GM18868 (cell line): ENCODE data around the gene VWF.

ENCODE experiments used
- ATAC-seq: cut with Tn5 transposase; IDR thresholded peaks from one replicate; pipeline ENCODE4 v1.9.1; 2021; ENCODE audit warnings: mild to moderate bottlenecking, moderate library complexity; ENCODE audit not compliant: unreplicated experiment

Gene VWF

DNA sequence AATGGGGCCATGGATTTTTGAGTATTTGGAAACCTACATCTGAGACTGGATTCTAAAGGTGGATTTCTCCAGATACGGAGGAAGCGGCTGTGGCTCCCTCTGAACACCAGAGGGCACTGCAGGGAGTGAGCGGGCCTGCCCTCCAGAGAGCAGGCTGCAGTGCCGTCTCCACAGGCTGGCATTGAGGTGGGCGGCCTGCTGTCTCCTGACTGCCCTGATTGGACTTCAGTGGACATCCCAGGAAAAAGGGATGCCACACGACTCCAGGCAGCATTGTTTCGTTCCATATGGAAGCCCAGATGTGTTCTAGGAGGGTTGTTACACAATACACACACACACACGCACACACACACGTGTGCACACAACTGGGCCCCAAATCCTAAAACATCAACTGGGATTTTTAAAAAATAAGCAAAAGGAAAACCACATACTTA is 158.5 kb downstream of the VWF start:
- no peak for ATAC-seq

DNA sequence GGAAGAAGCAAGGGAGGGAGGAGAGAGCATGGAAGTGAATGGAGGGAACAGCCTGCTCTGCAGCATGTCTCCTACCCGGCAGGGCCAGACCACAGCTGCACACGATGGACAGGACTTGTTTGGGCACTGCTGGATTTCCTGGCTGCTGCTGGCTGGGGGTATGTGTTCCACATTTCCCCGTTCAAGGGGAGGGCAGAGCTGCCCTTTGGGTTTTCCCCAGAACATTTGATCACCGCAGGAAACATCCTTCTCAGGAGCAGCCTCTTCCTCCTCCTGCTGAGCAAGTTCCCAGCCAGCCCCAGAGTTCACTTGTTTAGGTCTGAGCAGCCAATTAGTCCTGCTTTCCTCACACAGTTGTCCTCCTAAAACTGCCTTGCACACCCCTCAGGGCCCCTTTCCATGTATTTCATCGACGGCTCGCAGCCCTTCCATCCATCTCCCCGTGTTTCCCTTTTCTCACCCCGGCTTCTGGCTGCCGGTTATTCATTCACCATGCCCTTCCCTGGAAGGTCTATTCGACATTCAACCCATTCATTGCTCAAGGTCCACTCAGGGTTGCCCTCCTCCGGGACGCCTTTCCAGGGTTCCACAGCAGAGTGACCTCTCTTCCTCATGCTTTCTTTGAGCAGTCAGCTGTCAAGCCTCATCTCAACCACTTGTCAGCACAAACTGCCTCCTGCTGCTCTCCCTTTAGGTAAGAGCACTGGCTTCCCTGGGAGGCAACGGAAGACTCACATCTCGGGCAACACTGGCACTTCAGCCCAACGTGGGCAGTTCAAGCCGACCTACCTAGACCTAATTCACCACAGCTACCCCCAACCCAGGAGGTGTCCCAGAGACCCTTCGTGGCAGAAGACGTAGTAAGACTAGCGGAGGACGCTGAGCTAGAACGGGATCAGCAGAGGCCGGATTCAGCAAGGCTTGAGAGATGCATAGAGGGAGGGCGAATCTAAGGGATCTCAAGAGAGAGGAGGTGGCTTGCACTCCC is 159.3 kb downstream of the VWF start:
- ATAC-seq, result no peak

DNA sequence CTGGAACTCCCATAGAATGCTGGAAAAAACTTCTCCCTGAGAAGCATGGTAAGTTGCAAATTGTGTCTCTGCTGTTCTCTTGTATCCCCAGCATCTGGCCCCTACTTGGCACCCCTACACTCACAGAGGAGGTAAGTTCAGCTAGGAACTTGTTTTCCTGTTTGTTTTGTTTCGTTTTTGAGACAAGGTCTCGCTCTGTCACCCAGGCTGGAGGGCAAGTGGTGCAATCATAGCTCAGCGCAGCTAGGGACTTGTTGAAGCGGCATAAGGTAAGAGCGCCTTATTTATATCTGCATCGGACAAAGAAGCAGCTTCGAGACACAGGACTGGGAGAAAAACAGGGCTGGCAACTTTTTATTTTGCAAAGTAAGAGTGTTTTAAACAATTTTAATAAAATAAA is 161.0 kb downstream of the VWF start:
- no peak for ATAC-seq

GRCh38 chr12:5960783-5961182 is 163.7 kb downstream of the VWF start:
- ATAC-seq, result no peak

DNA sequence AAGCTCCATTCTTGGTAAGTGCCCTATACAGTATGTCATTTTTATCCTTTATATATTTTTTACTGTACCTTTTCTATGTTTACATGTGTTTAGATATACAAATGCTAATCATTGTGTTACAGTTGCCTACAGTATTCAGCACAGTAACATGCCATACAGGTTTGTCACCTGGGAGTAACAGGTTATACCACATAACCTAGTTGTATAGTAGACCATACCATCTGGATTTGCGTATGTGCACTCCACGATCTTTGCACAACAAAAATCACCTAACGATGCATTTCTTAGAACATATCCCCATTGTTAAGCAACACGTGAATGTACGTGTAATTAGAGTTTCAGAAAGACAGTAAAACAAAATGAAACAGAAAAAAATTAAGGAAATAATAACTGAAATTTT is 167.5 kb downstream of the VWF start:
- no peak for ATAC-seq

GRCh38 chr12:5954661-5955060 is 169.8 kb downstream of the VWF start:
- ATAC-seq, result no peak

DNA sequence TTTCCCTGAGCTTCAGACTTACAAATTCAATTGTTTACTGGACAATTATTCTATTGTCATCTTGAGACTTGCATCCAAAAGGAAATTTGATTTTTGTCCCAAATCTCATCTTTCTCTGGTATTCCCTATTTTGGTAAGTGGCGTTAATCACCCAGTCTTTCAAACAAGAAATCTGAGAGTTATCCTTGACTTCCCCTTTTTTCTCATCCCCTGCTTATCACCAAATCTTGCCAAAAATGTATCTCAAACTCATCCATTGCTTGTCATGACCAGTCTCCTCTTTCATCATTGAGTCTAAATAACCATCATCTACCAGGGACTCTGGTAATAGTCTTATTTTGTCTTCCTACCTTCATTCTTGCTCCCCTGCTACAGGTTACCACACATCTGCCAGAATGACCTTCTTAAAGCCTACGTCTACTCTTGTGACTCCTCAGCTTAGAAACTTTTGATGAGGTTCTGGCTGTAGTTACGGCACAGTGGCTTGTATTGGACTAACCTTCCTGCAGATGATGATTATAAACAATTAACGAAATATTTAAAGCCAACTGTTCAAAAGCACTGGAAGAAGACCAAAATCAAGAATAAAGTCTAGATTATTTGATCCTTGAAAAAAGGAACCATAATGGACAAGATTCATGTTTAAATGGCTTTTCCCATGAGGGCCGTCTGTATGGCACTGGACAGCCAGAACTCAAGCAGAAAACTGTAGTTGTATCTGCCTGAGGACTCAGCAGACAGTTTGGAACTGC is 170.5 kb downstream of the VWF start:
- no peak for ATAC-seq

DNA sequence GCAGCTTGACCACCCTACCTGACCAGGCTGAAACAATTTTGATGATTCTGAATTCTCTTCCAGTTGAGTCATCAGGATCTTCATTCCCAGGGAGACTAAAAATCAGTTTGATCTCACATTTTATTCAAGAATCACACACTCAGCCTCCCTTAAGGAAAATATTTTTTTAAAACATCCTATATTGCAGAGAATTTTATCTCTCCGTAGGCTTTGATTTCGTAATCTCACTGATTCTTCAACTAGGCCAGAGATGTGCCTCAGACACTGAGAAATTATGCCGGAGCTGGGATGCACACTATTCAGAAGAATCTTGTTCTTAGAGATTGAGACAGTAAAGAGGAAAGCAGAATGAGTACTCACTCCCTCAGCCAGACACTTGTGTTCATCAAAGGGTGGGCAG is 172.4 kb downstream of the VWF start:
- no peak for ATAC-seq

GRCh38 chr12:5948696-5949095 is 175.8 kb downstream of the VWF start:
- no peak for ATAC-seq

GRCh38 chr12:5947006-5947405 is 177.5 kb downstream of the VWF start:
- ATAC-seq, result no peak

DNA sequence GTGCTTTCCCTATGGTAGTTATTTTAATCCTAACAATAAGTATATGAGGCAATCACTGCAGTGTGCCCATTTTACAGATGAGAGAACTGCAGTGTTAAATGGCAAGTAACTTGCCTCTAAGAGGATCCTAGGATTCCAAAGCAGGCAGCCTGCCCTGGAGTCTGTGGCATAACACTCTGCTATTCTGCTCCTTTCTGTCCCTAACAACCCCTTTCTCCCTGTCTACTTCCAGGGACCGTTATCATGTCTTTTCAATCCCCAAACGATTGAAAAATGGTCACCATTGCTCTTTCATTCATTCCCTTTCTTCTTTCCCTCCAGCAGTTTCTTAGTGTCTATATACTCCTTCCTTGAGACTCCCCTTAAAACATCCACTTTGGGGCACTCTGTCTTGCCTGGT is 178.1 kb downstream of the VWF start:
- no peak for ATAC-seq

- ATAC-seq, result no peak
Observed at GRCh38 chr12:5945071-5946008, 179.1 kb downstream of the VWF start, which contains the start of gene ANO2. Gene ANO2 (minus strand): TSS chr12:5945259. CDS start chr12:5945217, 42 bp downstream.

- ATAC-seq, result no peak
Observed at GRCh38 chr12:5944688-5945070, 179.8 kb downstream of the VWF start.

- no peak for ATAC-seq
Observed at GRCh38 chr12:5944053-5944452, 180.4 kb downstream of the VWF start.

DNA sequence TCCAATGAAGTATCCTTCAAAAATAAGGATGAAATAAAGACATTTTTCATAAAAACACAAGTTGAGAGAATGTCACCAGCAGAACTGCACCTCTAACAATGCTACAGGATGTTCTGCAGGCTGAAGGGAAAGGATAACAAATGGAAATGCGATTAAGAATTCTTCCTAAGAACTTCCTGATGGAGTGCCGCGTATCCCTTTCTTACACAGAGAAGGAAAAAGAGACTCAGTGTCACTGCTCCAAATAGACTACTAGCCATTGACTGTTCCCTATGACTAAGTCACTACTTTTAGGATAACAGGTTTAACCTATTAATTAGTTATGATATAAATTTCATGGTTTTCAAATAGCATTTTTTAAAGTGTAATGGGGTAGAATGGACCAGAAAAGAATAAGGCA is 182.6 kb downstream of the VWF start:
- ATAC-seq, result no peak

DNA sequence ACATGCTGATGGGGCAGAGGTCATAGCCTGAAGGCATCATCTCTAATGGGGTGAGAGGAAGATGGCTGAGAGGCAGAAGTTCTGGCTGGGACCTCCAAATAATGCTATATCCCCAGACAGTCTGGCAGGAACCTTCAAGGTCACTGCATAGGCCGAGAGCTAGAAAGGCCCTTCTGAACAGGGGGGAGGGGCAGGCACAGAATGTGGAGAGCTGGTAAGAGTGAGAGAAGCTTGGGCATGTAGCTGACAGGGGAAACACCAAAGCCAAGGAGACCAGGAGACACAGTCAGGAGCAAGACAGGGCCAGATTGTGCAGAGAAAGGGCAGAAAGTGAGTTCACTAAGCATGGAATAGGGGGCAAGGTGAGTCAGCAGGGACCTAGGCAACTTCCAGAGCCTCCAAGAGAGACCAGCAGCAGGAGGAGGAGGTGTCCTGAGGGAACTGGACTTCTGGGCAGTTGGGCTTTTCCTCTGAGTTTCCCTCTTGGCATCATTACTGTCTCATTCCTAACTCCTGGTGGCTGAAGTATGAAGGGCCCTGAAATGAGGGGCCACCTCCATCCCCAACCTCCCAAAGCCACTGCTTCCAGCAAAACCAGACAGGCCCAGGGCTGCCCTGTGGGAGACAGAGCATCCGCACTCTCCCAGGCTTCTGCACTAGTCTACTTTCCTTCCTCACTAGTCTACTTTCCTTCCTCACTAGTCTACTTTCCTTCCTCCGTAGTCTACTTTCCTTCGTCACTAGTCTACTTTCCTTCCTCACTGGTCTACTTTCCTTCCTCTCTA is 196.5 kb downstream of the VWF start:
- ATAC-seq, result no peak

DNA sequence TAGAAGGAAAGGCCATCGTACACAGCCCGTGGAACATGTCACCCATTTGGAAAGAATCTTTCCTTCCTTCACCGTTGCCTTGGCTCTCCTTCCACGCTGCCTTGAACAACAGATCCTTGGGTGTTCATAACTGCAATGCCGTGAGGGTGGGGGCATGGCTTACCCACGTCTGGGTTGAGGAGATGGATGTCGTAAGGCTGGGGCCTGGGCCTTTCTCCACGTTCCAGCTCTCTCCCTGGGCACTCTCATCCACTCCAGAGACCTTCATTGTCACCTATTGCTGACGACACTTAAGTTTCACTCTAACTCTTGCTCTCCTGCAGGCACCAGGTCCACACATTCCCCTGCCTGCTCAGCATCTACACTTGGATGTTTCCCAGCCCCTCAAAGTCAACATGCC is 198.8 kb downstream of the VWF start:
- ATAC-seq, result no peak

- no peak for ATAC-seq
Observed at GRCh38 chr12:5924342-5924741, 200.1 kb downstream of the VWF start.

DNA sequence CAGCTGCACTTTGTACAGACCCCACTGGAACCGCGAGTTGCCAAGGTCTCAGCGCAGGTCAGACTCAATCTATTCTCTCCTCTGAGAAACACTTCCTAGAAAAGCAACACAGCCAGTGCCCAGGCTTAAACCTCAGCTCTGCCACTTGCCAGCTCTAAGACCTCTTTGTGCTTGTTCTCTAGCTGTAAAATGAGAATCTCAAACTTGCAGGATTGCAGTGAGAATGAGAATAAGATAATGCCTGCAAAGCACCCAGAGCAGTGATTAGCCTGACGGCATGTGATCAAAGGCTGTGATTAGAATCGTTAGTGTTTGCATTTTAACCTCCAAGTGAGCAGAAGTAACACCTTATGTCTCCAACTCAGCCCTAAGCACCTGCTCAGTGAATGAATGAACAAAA is 200.7 kb downstream of the VWF start:
- ATAC-seq, result no peak

DNA sequence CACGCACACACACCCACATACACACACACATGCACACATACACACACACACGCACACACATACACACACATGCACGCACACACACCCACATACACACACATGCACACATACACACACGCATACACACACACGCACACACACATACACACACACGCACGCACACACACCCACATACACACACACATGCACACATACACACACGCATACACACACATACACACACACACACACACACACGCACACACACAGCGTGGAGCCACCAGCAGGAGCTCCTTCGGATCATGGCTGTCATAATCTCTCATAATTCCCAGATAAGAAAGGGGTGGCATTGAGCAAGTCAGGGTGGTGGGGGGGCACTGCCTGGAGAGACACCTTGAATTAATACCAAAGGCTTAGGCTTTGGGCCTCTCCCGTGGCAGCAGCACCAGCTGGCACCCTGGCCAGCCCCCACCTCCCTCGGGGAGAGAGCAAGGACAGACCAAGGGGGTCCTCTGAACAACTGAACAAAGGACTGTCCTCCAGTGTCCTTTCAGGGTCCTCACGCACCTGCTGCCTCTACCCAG is 201.3 kb downstream of the VWF start:
- ATAC-seq, result no peak
